Motor neuron (in vitro differentiated cells): ENCODE results near the gene UBAC1. TPM values are rescaled to one million over a fixed set of nuclear protein-coding genes. Genes with fewer than 3 reads are reported as not detected.

Source experiments
- ATAC-seq, 8 experiments: fragments of 200-7000 bp; cut with Tn5 transposase; replicated peaks in 6 of 8; 2 replicates each; pipeline ENCODE4 v1.8.0; 2021; ENCODE audit warnings: mild to moderate bottlenecking in 8 of 8, moderate library complexity in 8 of 8
- H3K27ac ChIP-seq, 2 donors: fragments of 250-450 bp; sonication (Bioruptor Pico); 2 replicates each; pipeline ENCODE4 v1.9.0; 2021; ENCODE audit warnings: antibody characterized with exemption in 2 of 2, mild to moderate bottlenecking in 2 of 2, moderate library complexity in 1 of 2
- H3K4me1 ChIP-seq, 2 donors: fragments of 250-450 bp; sonication (Bioruptor Pico); replicated peaks in 1 of 2; 2 replicates each; pipeline ENCODE4 v1.6.1; 2021; ENCODE audit warnings: antibody characterized with exemption in 2 of 2, mild to moderate bottlenecking in 2 of 2, moderate library complexity in 1 of 2
- H3K4me3 ChIP-seq, 5 donors: fragments of 250-450 bp; sonication (Bioruptor Pico); 2 replicates each; pipeline ENCODE4 v1.9.0; 2021; ENCODE audit warnings: antibody characterized with exemption in 5 of 5, mild to moderate bottlenecking in 5 of 5, moderate library complexity in 4 of 5
- WGBS, 10 experiments: fragments of 450-650 bp; shearing (Covaris generic); methylation state at CpG; one replicate each; pipeline ENCODE4 v1.0.0; 2022; 5-methylcytosine and 5-hydroxymethylcytosine counted together
- in situ Hi-C, 9 experiments: fragments of 400-800 bp; cut with MboI; loops; one replicate each; pipeline ENCODE4 v1.15.0; 2021; ENCODE audit warnings: low sequenced_read_pairs in 9 of 9, low pct_unique_long_range_greater_than_20kb in 2 of 9; ENCODE audit not compliant: unreplicated experiment in 9 of 9
- total RNA-seq, 8 experiments: library from RNA; unstranded; fragments of 300-600 nt; gene quantifications; 2 replicates each; pipeline versions ENCODE4 v1.2.3 to v1.2.4, GENCODE V29; 2022

UBAC1 gene
- total RNA-seq, 8 experiments from 2014 or later = 23.2 to 41.9 (median 29.5) TPM

DNA sequence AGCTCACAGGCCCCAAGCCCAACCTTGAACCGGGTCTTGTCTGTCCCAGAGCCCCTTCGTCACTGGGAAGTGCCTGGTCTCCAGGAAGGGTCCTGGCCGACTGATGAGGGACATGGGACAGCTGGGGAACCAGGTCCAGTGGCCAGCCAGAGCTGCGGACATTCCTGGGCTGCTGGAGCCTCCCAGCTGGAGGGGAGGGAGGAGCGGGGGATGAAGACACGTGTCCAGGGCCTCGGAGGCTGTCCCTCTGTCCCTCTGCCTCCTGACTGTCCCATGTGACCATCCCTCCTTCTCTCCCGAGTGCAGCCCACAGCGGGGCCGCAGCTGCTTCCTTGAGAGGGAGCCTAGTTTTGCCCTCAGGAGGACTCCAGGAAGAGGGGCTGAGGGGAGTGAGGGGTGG lies 41.7 kb upstream of the UBAC1 start:
- peaks cover 59 to 63% of the 10 kb centered on the region in 2 donors for H3K4me1 ChIP-seq
- no peak overlapping the region for H3K27ac ChIP-seq
- in situ Hi-C loops = no loop called here
- WGBS, 10 experiments = 60% methylated on average over 1 of the region's 10 CpGs; no CpG with 5 or more reads in 9 of the 10 experiments
- ATAC-seq = peak in 6 of 8 experiments; percentile 9 to 75 (median 21)
- H3K4me3 ChIP-seq = no peak overlapping the region

DNA sequence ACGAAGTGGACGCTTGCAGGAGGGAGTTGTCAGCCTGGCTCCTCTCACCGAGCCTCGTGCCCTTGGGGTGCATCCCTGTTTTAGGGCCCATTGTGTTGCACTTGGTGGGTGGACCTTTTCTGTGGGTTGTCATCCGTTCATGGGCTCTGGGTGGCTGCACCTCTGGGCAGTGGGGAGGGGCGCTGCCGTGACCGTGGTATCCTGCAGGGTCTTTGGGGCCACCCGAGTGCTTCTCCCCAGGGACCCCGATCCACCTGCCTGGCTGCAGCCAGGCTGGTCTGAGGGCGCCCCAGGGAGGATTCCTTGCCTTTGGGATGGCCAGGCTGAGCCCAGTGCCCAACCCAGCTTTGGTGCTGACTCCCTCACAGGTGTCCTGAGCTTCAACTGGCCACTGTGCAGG lies 41.0 kb upstream of the UBAC1 start:
- 100% methylated on average over 1 to 2 of the region's 11 CpGs; no CpG with 5 or more reads in 7 of the 10 experiments for WGBS, 10 experiments
- H3K4me1 ChIP-seq = peaks cover 60 to 62% of the 10 kb centered on the region in 2 donors
- no peak for ATAC-seq
- in situ Hi-C loops = no loop called here
- no peak overlapping the region for H3K4me3 ChIP-seq
- H3K27ac ChIP-seq = no peak overlapping the region

DNA sequence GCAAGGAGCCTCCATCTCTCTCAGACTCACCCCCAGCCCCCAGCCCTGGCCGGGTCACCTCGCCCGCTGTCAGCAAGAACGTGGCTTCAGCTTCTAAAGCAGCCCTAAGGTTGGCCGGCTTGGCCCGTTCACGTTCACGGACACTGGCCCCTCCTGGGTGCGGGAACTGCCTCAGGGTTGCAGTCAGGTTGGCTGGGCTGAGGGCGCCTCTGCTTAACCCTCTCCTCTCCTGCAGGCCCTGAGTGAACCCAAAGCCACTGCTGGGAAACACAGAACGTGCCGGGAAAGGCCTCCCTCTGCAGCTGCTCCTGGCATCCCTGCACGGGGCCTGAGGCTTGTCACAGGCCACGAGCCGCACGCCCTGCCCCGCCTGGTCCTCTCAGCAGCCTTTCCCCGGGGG lies 40.1 kb upstream of the UBAC1 start:
- peak; percentile 8 to 71 (median 35) for ATAC-seq
- no peak overlapping the region for H3K4me3 ChIP-seq
- in situ Hi-C loops = no loop called here
- peak overlapping the region in 1 of 2 donors; percentile 28 for H3K27ac ChIP-seq
- WGBS, 10 experiments = 0 to 39% (median 15%) methylated on average over 1 to 3 of the region's 18 CpGs; no CpG with 5 or more reads in 6 of the 10 experiments
- H3K4me1 ChIP-seq = peaks cover 51 to 54% of the 10 kb centered on the region in 2 donors

DNA sequence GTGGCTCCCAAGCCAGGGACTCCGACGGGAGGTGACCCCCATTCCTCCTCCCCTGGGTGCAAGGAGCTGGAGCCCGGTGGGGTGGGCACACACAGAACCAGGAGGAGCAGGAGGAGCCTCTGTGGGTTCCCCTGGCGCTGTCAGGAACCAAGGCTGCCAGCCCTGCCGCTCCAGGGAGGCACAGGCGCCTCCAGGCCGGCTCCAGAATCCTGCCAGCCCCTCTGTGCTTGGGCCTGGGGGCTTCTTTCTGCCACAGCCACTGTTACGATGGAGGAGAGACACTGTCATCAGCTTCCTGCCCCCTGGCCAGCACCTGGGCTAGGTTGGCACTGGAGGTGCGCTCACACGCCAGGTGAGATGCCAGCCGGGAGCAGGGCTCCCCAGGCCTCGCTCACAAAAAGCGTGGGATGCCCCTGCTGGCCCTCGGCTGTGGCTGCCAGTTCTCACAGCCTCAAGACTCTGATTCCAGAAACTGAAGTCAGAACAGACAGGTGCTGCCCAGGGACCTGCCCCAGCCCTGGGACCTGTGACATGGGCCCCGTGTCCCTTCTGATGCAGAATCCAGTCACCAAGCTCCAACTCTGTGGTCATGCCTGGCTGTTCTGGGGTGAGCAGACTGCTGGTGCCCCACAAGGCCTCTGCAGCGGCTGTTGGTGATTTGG lies 37.4 kb upstream of the UBAC1 start:
- Histone ChIP-seq H3K4me3 (no peak overlapping the region), H3K27ac (no peak overlapping the region), H3K4me1 (peaks cover 47 to 48% of the 10 kb centered on the region in 2 donors)
- in situ Hi-C loops = loop anchor here in 1 of 9 experiments (25.0 kb wide), 1 partner anchor 89 kb away; the partner anchor contains the start of gene NACC2
- WGBS, 10 experiments = 60 to 90% (median 83%) methylated on average over 1 to 9 of the region's 16 CpGs; no CpG with 5 or more reads in 5 of the 10 experiments
- ATAC-seq = no peak

DNA sequence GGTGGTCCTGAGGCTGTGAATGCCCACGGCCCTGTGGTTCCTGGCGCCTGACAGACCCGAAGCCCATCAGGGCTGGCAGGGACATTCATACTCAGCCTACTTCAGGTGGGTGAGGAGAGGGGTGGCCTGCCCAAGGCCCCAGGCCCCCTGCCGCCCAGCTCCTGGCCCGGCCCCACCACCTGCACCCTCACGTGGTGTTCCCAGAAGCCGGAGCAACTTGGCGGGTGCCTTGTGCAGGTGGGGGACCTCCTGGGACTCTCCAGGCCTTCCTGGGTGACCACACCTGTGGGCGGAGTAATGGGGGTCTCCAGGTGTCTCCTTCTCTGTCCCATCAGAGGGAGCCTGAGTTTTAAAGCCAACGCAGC lies 36.8 kb upstream of the UBAC1 start:
- ATAC-seq = no peak
- H3K4me3 ChIP-seq = no peak overlapping the region
- in situ Hi-C loops = loop anchor here in 1 of 9 experiments (25.0 kb wide), 1 partner anchor 89 kb away; the partner anchor contains the start of gene NACC2
- H3K27ac ChIP-seq = peak overlapping the region in 1 of 2 donors; percentile 36
- peaks cover 46 to 48% of the 10 kb centered on the region in 2 donors for H3K4me1 ChIP-seq
- WGBS, 10 experiments = 100% methylated on average over 1 of the region's 10 CpGs; no CpG with 5 or more reads in 9 of the 10 experiments

DNA sequence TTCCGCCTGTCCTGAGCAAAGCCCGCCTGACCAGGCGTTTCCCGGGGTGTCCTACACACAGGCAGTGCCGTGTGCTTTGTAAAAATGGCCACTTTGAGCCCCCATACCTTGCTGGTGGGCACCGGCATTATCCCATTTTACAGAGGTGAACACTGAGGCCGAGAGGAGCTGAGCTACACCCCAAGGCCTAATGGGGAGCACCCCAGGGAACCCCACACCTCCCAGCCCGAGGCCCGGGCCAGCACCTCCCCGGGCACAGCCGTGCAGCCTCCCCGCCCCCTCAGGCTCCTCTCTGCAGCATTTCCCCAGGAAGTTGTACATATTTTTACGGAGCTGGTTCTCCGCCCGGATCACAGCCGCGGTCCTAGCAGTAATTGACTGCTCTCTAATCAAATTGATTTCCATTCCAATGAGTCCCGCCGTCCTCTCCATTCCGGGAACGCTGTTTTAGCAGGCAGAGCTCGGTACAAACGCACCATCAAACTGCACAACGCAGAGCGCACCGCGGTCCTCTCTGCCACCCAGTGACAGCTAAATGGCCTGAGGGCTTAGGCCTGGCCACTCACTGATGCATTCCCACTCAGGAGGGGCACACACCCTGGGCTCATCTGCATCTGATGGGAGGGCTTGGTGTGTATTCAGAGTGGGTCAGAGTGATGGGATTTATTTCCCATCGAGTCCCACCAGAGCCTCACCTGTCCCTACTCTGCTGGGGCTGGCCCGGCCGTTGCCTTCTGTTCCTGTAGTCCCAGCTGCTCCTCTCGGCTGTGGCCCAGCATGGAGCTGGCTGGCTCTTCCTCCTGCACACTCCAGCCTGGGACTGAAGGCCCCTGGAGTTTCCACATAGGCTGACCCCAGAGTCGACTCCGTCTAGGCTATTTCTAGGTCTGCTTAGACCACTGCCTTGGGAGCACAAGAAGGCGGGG lies 36.2 kb upstream of the UBAC1 start:
- no peak overlapping the region for H3K4me3 ChIP-seq
- H3K4me1 ChIP-seq = peaks cover 44 to 52% of the 10 kb centered on the region in 2 donors
- H3K27ac ChIP-seq = peak overlapping the region in 1 of 2 donors; percentile 36
- no peak for ATAC-seq
- in situ Hi-C loops = loop anchor here in 1 of 9 experiments (25.0 kb wide), 1 partner anchor 90 kb away; the partner anchor contains the start of gene NACC2
- 60 to 100% (median 77%) methylated on average over 1 to 12 of the region's 34 CpGs; no CpG with 5 or more reads in 4 of the 10 experiments for WGBS, 10 experiments

DNA sequence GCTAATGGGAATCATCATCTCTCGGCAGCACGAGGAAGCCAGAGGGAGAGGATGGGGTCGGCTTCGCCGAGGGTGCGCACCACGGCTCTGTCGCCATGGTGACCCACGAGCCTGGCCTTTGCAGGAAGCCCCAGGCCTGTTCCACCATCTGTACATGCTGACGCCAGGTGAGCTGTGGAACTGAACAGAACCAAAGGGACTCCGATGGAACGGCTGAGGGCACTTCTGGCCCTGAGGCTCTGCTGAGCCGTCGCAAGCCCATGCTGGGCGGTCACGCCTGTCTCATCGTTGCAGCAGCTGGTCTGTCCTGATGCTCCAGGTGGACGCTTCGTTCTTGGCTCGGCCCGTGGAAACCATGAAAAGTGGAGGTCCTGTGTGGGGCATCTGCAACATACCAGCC lies 34.6 kb upstream of the UBAC1 start:
- ATAC-seq = no peak

DNA sequence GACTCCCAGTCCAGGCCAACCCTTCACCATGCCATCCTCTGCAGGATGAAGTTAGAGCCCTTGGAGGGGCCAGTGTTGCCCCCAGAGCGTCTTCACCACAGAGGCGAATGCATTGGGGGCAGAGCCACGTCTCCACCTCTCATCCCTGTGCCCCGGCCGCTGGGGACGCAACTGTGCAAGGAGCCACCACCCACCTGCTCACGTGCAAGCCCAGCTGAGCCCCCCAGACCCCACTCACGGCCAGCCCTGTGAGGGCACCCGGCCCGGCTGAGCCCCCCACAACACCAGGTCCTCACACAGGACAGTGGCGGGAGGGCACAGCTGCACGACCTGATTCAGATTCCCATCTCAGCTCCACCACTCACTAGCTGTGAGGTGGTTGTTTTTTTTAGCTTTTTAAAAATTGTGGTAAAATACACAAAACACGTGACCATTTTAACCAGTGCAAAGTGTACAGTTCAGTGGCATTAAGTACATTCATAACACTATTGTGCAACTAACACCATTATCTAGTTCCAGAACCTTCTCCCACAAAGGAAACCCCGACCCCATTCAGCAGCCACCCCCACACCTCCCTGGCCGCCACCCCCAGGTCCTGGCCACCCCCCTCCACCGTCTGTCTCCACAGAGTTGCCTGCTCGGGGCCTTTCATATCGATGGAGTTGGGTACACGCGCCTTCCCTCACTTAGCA lies 33.5 kb upstream of the UBAC1 start:
- H3K27ac ChIP-seq = peak overlapping the region in 1 of 2 donors; percentile 95
- in situ Hi-C loops = loop anchor here in 1 of 9 experiments (25.0 kb wide), 1 partner anchor 93 kb away; the partner anchor contains the start of gene NACC2
- peaks cover 58 to 69% of the 10 kb centered on the region in 2 donors for H3K4me1 ChIP-seq
- no peak for ATAC-seq
- H3K4me3 ChIP-seq = no peak overlapping the region
- 60 to 86% (median 79%) methylated on average over 2 to 6 of the region's 20 CpGs; no CpG with 5 or more reads in 6 of the 10 experiments for WGBS, 10 experiments

More for the DNA sequence above, 34.6 kb upstream of the UBAC1 start:
- in situ Hi-C loops = loop anchor here in 1 of 9 experiments (25.0 kb wide), 1 partner anchor 91 kb away; the partner anchor contains the start of gene NACC2
- peaks cover 50 to 59% of the 10 kb centered on the region in 2 donors for H3K4me1 ChIP-seq
- H3K4me3 ChIP-seq = no peak overlapping the region
- 80 to 100% (median 93%) methylated on average over 1 to 15 of the region's 21 CpGs; no CpG with 5 or more reads in 5 of the 10 experiments for WGBS, 10 experiments
- no peak overlapping the region for H3K27ac ChIP-seq

DNA sequence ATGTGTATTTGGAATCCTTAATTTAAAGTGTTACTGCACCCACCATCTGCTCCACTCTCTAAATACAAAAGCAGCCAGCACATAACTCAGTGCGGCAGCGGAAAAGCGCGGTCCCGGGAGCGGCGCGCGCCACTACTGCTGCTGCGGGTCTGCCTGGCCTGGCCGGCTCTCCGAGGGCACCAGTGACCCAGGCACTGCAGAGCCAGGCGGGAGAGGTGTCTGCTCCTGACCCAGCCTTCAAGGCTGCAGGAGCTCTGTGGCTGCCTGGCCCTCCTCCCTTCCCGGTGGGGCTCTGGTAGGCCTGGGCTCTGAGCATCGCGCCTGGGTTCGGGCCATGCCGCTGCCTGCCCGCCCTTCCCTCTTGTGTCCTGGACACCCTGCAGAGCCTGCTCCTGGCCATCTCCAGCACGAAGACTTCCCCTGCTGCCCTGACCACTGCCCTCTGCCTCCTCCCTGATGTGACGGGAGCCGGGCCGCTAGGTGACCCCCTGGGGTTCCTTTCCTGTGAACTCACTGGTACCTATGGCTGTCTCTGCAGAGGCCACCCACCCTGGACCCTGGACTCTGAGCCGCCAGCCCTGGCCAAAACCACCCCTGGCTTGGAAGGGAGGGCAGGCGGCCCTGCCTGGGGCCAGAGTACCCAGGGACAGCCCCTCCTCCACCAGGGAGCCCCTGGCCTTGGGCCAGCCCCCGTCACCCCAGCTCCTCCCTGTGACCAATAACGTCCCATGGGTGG lies 32.8 kb upstream of the UBAC1 start:
- in situ Hi-C loops = loop anchor here in 1 of 9 experiments (25.0 kb wide), 1 partner anchor 93 kb away; the partner anchor contains the start of gene NACC2
- 46 to 93% (median 74%) methylated on average over 2 to 10 of the region's 27 CpGs; no CpG with 5 or more reads in 4 of the 10 experiments for WGBS, 10 experiments
- ATAC-seq = peak in 1 of 8 experiments; percentile 0

DNA sequence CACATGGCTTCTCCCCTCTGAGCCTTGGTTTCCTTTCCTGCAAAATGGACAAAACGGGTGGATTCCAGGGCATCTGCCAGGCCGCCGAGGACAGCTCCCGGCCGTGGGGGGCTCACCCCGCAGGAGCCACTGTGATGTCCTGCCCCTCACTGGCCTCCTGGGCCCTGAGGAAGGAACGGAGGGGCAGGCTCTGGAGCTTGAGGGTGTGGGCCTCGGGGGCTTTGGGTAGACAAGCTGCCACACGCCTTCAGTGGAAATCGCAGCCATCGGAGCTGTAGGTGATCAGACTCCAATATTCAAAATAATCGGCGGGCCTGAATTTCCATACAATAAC lies 32.2 kb upstream of the UBAC1 start:
- Histone ChIP-seq H3K4me1 (peaks cover 70 to 82% of the 10 kb centered on the region in 2 donors), H3K4me3 (peak overlapping the region in 2 of 5 donors; percentile 2 to 10), H3K27ac (peak overlapping the region; percentile 91 to 95)
- 17 to 60% (median 40%) methylated on average over 1 to 7 of the region's 13 CpGs; no CpG with 5 or more reads in 6 of the 10 experiments for WGBS, 10 experiments
- in situ Hi-C loops = loop anchor here in 1 of 9 experiments (25.0 kb wide), 1 partner anchor 94 kb away; the partner anchor contains the start of gene NACC2
- no peak for ATAC-seq

More for the DNA sequence above, 32.8 kb upstream of the UBAC1 start:
- Histone ChIP-seq H3K27ac (peak overlapping the region; percentile 91 to 95), H3K4me1 (peaks cover 65 to 76% of the 10 kb centered on the region in 2 donors), H3K4me3 (no peak overlapping the region)

DNA sequence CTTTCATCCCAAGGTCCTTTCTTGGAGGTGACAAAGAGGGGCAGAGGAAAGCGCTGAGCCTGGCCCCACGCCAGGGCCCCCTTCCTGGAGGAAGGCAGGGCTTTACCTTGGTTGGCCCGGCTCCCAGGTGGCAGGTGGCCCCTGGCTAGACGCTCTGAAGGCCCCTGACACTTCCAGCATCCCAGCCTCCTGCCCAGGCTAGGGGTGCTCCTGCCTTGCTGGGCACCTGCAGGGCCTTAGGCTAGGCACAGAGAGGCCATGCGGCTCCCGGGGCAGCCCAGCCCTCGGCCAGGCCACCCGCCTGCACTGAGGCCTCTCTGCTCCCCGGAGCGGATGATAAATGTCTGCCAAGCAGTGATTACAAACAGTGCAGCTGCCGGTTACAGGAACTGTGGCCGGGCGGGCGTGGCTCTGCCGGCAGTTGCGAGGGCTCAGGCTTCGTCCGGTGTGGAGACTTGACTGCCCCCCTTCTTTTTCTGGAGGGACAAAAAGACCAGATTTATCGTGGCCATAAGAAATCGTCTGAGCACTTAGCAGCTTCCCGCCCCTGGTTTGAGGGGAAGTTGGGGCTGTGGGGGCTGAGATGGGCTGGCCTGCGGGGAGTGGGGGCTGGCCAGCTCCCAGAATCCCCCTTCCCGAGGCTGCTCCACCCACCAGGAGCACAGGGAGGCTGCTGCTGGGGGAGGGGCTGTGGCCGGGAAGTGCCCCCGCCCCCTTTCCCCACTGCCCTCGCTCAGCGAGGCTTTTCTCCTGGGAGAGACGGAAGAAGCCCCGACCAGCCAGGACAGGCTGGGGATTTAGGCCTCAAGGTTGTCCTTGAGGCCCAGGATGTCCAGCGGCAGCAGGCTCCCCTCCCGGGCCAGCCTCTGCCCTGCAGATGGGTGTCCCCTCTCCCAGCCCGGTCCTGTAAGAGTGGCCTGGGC lies 31.6 kb upstream of the UBAC1 start:
- H3K4me3 ChIP-seq = peak overlapping the region in 3 of 5 donors; percentile 10 to 17 (median 16)
- peak overlapping the region; percentile 91 to 95 for H3K27ac ChIP-seq
- ATAC-seq = peak; percentile 77 to 89 (median 82)
- WGBS, 10 experiments = 0 to 2% (median 0%) methylated on average over 1 to 7 of the region's 32 CpGs; no CpG with 5 or more reads in 6 of the 10 experiments
- in situ Hi-C loops = loop anchor here in 1 of 9 experiments (25.0 kb wide), 1 partner anchor 95 kb away; the partner anchor contains the start of gene NACC2
- peaks cover 75 to 84% of the 10 kb centered on the region in 2 donors for H3K4me1 ChIP-seq
